ENCODE measurements around the gene SLC19A3.
"Not testable (repeated sequence)": the region's sequence is repeated elsewhere in the genome, so short reads cannot be mapped to it uniquely, and the experiment has no call there.

Gene SLC19A3

DNA sequence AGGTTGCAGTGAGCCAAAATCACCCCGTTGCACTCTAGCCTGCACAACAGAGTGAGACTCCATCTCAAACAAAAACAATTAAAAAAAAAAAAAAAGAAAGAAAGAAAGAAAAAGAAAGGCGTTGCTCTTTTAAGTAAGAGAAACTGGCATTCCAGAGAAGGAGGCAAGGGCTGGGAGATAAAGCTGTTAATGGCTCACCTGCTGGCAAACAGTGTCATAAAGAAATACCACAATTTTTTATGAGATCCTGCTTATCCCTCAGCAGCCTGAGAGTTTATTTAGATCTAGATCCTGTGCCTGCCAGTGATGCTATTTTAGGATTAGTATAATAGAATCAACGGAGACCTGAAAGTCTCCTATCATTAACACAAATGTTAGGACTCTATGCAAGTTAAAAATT is 16.3 kb downstream of the SLC19A3 start:
- no peak for DNase-seq

GRCh38 chr2:227696990-227697679 is 20.7 kb downstream of the SLC19A3 start:
- no peak for DNase-seq

GRCh38 chr2:227687189-227687588 is 30.6 kb downstream of the SLC19A3 start:
- no peak for DNase-seq

DNA sequence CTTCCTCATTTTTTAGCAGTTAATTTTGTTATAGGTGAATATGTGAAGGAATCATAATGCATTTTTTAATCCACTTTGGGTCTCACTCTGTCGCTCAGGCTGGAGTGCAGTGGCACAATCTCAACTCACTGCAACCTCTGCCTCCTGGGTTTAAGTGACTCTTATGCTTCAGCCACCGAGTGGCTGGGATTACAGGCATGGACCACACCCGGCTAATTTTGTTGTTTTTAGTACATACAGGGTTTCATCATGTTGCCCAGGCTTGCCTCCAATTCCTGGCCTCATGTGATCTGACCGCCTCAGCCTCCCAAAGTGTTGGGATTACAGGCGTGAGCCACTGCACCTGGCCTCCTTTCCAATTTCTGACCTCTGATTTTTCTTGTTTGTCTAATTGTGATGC is 33.6 kb downstream of the SLC19A3 start:
- no peak for DNase-seq

GRCh38 chr2:227677928-227678327 is 39.9 kb downstream of the SLC19A3 start:
- DNase-seq = no peak

DNA sequence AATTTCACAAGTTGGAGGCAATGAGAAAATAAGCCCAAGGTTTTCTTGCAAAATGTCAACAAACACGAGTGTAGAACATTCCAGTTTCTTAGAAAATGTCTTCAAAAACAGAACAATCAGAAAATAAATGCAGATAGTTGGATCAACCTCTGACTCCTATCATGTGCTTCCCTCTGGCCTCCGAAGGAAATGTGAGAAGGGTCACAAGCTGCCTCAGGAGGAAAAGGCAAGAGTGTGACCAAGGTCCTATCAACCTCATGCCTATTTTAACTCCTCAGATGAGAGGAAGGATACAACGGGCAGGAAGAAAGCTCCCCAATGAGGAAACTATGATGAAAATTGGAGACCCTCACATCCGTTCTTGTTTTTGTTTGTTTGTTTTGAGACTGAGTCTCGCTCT is 43.3 kb downstream of the SLC19A3 start:
- DNase-seq = no peak

DNA sequence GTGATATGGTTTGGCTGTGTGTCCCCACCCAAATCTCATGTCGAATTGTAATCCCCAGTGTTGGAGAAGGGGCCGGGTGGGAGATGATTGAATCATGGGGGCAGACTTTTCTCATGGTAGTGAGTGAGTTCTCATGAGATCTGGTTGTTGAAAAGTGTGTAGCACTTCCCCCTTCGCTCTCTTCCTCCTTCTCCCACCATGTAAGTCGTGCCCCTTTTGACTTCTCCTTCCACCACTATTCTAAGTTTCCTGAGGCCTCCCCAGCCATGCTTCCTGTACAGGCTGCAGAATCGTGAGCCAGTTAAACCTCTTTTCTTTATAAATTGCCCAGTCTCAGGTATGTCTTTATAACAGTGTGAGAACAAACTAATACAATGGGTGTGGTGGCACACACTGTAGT is 44.2 kb downstream of the SLC19A3 start:
- not testable (repeated sequence) for DNase-seq

GRCh38 chr2:227671170-227671905 is 46.5 kb downstream of the SLC19A3 start:
- no peak for DNase-seq

GRCh38 chr2:227666631-227667170 is 51.1 kb downstream of the SLC19A3 start, which contains the start of gene SCYGR5:
Gene SCYGR5 (plus strand): TSS chr2:227666804. CDS start chr2:227666804, 0 bp downstream.
- DNase-seq = not testable (repeated sequence)

DNA sequence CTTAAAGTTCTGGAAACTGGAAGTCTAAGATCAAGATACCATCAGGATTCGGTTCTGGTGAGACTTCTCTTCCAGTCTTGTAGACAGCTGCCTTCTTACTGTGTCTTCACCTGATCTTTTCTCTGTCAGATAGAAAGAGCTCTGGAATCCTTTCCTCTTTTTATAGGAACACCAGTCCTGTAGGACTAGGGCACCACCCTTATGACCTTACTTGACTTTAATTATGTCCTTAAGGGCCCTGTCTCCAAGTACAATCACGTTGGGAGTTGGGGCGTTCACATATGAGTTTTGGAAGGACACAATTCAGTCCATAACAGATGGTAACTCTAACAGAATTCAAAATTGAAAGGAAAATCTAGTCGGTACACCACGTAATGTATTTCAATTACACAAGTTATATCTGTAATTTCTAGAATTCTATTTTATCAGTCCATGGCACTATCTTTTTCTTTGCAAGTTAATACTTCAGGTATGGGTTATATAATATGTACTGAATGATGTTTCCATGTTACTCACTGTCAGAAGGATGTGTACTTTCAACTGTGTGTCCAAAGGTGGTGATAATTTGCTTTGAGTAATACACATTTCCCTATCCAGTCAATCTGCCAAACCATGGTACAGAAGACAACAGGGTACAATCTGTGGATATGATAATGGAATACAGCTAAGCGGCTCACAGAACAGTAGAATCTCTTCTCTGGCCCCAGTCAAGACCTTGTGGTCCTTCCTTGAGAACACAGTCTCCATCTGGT is 52.5 kb downstream of the SLC19A3 start:
- DNase-seq = no peak

DNA sequence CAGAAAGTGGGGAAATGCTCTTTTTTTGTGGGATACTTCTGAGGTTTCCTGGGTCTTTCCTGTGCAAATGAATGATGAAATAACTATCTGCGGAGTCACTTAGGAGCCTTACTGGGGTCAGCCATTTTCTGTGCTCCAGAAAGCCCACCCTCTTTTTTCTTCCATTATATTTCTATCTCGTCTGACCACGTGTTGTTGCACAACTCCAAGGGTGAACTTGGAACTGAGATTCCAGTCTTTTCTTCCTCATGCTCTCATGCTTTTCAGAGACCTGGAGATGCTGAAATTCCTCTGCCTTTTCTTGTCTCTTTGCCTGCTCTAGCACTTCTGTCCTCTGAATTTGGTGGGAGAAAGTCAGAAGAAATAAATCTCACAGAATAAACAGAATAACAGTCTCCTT is 56.0 kb downstream of the SLC19A3 start:
- no peak for DNase-seq

DNA sequence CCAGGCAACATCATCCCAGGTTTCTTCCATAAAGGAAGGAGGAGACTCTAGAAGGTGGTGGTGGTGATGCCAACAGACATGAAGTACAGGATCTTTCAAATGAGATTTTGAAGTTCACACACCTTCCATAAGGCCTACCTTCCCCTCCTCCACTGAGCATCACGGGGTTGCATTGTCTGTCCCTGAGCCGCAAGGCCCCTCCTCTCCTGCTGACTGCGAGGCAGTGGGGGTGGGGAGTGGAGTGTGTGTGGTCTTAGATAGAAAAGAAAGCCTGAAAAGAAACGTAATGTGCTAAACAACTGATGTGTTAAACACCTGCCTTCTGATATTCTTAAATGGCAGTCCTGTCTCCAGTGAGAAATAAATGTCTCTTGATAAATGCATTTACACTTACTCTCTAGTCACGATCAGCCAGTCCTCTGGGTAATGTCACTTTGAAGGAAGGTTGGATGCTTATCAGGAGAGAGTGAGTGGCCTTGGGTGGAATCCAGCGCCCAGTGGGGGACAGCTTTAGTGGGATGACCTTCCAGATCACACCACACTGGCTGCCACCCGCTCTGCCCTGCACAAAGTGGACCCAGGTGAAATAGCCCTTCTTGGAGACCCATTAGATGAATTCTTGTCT is 56.7 kb downstream of the SLC19A3 start:
- DNase-seq = no peak

GRCh38 chr2:227657199-227657845 is 60.5 kb downstream of the SLC19A3 start:
- DNase-seq = no peak

GRCh38 chr2:227655454-227655853 is 62.4 kb downstream of the SLC19A3 start:
- DNase-seq = no peak

- no peak for DNase-seq
Observed at GRCh38 chr2:227654426-227654825, 63.4 kb downstream of the SLC19A3 start.

DNA sequence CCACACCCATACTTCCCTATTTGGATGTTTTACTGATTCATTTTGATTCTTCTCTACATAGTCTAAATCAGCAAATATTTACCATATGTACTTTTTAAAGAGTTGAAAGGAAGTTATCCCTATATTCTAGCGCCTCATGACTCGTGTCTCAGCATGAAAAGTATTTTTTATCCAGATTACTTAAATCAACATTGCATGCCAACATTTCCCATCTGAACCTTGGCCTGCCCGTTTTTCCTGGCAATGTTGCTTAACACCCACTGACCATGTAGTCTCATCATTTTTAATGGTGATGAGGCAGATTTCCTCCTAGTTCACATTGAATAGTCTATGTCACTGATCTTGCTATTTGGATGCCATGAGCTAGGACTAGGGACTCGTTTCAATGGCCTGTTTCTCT is 64.4 kb downstream of the SLC19A3 start:
- no peak for DNase-seq

DNA sequence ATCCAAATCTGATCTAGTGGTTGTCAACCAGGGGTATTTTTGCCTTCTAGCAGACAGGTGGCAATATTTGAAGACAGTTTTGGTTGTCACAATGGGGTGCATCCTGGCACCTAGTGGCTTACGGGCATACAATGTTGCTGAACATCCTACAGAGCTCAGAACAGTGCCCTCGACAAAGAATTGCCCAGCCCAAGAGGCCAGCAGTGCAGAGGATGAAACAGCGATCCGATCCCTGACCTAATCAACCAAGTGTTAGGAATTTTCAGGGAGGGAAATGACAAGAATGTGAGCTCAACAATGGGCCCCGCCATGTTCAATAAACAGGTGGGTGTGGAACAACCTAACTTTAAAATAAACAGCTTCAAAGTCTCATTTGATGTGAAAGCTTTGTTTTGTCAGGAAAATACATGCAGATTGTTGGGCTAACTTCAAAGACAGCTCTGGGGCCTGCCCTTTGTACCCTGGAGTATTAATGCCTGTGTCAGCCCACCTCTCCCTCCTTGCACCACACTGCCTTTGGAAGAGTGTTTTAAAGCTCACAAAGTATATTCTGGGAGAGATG is 73.8 kb downstream of the SLC19A3 start:
- DNase-seq = no peak

DNA sequence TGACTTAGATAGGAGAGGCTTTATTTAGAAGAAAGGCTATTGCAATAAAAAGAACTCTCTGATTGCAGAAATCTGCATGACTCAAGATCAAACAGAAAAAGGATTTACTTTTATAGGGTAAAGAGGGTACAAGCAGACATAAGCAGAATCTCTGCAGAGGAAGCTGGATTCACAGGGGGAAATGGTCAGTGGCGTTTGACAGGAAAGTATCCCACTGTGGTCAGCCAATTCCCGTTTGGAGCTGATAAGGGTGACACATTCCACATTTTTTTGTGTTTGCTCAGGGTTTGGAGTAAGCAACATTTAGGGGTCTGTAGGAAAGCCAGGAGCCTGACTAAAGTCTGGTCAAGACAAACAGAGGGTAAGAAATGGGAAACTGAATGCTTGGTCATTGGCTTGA is 75.2 kb downstream of the SLC19A3 start:
- peak; percentile 69 for DNase-seq

GRCh38 chr2:227634201-227634600 is 83.6 kb downstream of the SLC19A3 start:
- DNase-seq = no peak
